Measurements from ENCODE around the gene MAP6D1.

Gene MAP6D1

DNA sequence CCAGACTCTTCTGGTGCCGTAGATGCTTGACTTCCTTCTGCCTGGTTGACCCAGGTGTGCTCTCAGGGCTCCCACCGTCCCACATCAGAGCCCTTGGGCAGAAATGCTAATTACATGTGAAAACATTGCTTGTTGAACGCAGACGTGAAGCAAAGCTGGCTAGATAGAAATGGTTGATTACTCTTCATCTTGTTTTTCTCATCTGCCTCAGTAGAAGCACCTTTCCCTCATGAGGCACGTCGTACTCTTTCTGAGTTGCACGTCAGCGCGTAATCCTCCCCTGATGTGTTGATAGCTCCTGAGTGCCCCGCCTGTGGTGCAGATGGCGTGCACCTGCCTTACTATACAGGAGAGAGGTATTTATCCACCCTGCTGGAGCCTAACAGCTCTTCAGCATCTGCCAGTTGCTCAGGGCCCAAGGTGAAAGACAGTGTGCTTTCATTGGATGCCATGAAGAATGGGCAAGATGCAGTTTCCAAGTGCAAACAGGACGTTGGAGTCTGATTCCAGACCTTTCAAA, 18.1 kb downstream of the MAP6D1 start:
- TF ChIP-seq CTCF (IDR thresholded peaks at IDR 0.05; ENCODE audit: low read depth, low read length): no peak
- no peak for DNase-seq (ENCODE audit: low read depth in 2 of 2)
- H3K4me3 ChIP-seq (replicated peaks in 1 of 2; ENCODE audit: low read depth in 2 of 2, low read length in 2 of 2): no peak overlapping the region

GRCh38 chr3:183802989-183803388, 22.4 kb downstream of the MAP6D1 start:
- peak in 1 of 2 donors; percentile 43 for DNase-seq (ENCODE audit: low read depth in 2 of 2)
- H3K4me3 ChIP-seq (replicated peaks in 1 of 2; ENCODE audit: low read depth in 2 of 2, low read length in 2 of 2): no peak overlapping the region
- TF ChIP-seq CTCF (IDR thresholded peaks at IDR 0.05; ENCODE audit: low read depth, low read length): no peak

- no peak overlapping the region for H3K4me3 ChIP-seq (replicated peaks in 1 of 2; ENCODE audit: low read depth in 2 of 2, low read length in 2 of 2)
- no peak for DNase-seq (ENCODE audit: low read depth in 2 of 2)
- no peak for TF ChIP-seq CTCF (IDR thresholded peaks at IDR 0.05; ENCODE audit: low read depth, low read length)
These were observed 23.8 kb downstream of the MAP6D1 start for GRCh38 chr3:183801601-183802000.

- TF ChIP-seq CTCF (IDR thresholded peaks at IDR 0.05; ENCODE audit: low read depth, low read length): no peak
- no peak for DNase-seq (ENCODE audit: low read depth in 2 of 2)
- no peak overlapping the region for H3K4me3 ChIP-seq (replicated peaks in 1 of 2; ENCODE audit: low read depth in 2 of 2, low read length in 2 of 2)
These were observed 25.0 kb downstream of the MAP6D1 start for GRCh38 chr3:183800243-183800863.

DNA sequence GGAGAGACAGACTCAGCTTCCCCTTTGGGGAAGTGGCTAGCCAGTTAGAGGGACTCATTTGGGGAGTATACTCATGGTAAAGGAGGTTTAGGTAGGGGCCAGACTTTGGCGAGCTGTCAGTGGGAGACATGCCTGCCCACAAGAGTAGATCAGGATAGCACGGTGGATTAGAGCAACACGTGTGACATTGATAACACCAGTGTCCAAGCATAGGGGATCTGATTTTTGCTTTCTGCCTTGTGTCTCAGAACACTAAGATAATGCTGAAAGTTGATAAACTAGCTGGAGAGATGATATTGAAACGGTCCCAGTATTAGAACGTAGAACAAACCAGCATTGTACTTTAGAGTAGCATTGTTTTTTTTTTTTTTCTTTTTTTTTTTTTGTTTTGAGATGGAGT, 25.9 kb downstream of the MAP6D1 start:
- DNase-seq (ENCODE audit: low read depth in 2 of 2): no peak
- no peak overlapping the region for H3K4me3 ChIP-seq (replicated peaks in 1 of 2; ENCODE audit: low read depth in 2 of 2, low read length in 2 of 2)
- no peak for TF ChIP-seq CTCF (IDR thresholded peaks at IDR 0.05; ENCODE audit: low read depth, low read length)

GRCh38 chr3:183797996-183798395, 27.4 kb downstream of the MAP6D1 start:
- no peak for TF ChIP-seq CTCF (IDR thresholded peaks at IDR 0.05; ENCODE audit: low read depth, low read length)
- no peak for DNase-seq (ENCODE audit: low read depth in 2 of 2)
- no peak overlapping the region for H3K4me3 ChIP-seq (replicated peaks in 1 of 2; ENCODE audit: low read depth in 2 of 2, low read length in 2 of 2)

DNA sequence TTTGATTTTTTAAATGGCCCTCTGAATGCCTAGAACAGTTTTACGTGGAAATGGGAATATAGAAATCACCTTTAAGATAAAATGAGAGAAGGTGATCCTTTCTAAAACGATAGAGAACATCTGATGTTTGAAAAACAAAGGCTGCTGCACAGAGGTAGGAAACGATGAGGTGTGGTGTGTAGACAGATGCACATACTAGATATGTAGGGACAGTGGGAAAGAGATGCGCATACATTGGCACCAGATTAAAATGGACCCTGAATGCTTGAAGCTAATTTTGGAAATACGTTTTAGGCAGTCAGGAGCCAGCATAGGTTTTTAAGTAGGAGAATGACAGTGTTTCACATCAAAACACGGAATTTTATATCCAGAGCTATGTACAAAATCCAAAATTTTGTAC, 29.0 kb downstream of the MAP6D1 start:
- no peak overlapping the region for H3K4me3 ChIP-seq (replicated peaks in 1 of 2; ENCODE audit: low read depth in 2 of 2, low read length in 2 of 2)
- TF ChIP-seq CTCF (IDR thresholded peaks at IDR 0.05; ENCODE audit: low read depth, low read length): no peak
- no peak for DNase-seq (ENCODE audit: low read depth in 2 of 2)
